ENCODE data around the gene DNAJC11. TPM values are rescaled to one million over a fixed set of nuclear protein-coding genes. Genes with fewer than 3 reads are reported as not detected.
"Not testable (repeated sequence)": the region's sequence is repeated elsewhere in the genome, so short reads cannot be mapped to it uniquely, and the experiment has no call there.

The DNAJC11 gene
- total and polyA plus RNA-seq, 9 donors = 26.9 to 41.0 (median 34.4) TPM

DNA sequence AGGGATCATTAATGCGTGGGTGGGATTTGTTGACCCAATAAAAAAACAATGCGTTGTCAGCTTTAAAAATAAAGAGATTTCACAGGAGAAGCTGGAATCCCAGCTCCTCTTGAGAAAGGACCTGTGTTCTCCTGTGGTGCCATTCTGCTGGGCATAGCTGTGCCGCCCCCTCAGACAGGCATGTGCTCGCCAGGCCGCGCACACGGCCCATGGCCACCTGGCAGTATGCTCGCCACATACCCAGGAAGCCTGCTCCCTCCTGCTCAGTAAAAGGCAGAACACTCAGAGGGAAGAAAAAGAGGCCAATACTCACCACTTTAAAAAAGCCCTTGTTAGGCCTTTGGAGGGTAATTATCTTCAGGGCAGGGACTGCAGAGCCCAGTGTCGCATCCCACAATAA, 63.8 kb downstream of the DNAJC11 start:
- Histone ChIP-seq H3K27me3 (ENCODE audit: control insufficient read depth, insufficient read depth, low read length) (no peaks in the 10 kb centered on the region), H3K27ac (ENCODE audit: low read length) (peak overlapping the region; percentile 54), H3K36me3 (ENCODE audit: control insufficient read depth, insufficient read depth, low read length) (peaks cover 84% of the 10 kb centered on the region), H3K9me3 (replicated peaks; ENCODE audit: control insufficient read depth, low read depth, low read length) (no peaks in the 10 kb centered on the region), H3K4me1 (ENCODE audit: control insufficient read depth, insufficient read depth, low read length) (peaks cover 46% of the 10 kb centered on the region), H3K4me3 (ENCODE audit: low read length) (no peak overlapping the region)
- 71% methylated on average over 6 of the region's 9 CpGs for WGBS (ENCODE audit: insufficient coverage)
- no peak for DNase-seq

DNA sequence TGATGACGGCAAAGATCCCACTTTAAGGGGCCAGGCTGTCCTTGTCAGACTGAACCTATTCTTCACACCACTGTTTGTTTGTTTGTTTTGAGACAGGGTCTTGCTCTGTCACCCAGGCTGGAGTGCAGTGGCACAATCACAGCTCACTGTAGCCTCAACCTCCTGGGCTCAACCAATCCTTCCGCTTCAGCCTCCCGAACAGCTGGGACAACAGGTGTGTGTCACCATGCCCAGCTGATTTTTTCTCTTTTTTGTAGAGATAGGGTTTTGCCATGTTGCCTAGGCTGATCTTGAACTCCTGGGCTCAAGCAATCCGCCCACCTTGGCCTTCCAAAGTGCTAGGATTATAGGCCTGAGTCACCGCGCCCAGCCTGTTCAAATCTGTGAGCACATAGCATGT, 64.8 kb downstream of the DNAJC11 start:
- not testable (repeated sequence) for H3K4me3 ChIP-seq (ENCODE audit: low read length); DNase-seq; H3K27me3 ChIP-seq (ENCODE audit: control insufficient read depth, insufficient read depth, low read length); H3K27ac ChIP-seq (ENCODE audit: low read length); H3K9me3 ChIP-seq (replicated peaks; ENCODE audit: control insufficient read depth, low read depth, low read length)
- WGBS (ENCODE audit: insufficient coverage) = 85% methylated on average over 3 of the region's 6 CpGs
- peaks cover 83% of the 10 kb centered on the region for H3K36me3 ChIP-seq (ENCODE audit: control insufficient read depth, insufficient read depth, low read length)
- H3K4me1 ChIP-seq (ENCODE audit: control insufficient read depth, insufficient read depth, low read length) = peaks cover 56% of the 10 kb centered on the region

DNA sequence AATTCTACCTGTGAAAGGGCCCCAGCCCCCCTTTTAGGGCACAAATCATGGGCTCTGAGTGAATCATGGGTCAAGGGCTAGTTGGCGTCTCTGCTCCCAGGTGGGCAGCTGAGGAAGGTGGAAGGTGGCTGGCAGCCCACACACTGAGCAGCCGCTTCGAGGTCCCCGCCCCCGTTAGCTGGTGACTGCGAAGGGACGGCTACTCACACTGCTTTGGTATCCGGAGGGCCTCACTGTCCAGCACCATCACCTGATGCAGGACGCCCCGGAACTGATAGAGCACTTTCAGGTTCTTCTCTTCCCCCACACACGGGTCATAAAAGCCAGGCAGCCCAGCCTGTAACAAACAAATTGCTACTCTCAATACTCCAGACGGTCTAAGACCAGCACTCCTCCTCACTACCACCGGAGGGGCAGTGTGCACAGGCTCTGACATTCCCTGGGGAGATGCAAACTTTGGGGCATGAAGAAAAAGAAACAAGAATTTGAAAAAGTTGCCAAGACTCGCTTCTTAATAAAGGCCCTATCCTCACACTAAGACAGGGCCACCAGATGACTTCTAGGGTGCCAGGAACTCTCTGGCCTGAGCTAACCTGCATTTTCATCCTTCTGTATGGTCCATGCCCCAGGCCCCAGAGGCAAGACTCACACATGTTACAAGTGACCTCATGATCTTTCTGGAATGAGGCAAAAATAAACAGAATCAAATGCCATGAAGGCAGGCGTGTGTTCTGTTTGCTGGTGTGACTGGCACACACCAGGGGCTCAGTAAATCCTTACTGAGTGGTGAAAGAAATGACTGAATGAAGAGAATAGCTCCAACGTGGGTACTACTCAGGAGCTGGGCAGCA, 65.5 kb downstream of the DNAJC11 start:
- Histone ChIP-seq H3K4me3 (ENCODE audit: low read length) (no peak overlapping the region), H3K36me3 (ENCODE audit: control insufficient read depth, insufficient read depth, low read length) (peaks cover 82% of the 10 kb centered on the region), H3K27ac (ENCODE audit: low read length) (no peak overlapping the region), H3K27me3 (ENCODE audit: control insufficient read depth, insufficient read depth, low read length) (no peaks in the 10 kb centered on the region), H3K4me1 (ENCODE audit: control insufficient read depth, insufficient read depth, low read length) (peaks cover 56% of the 10 kb centered on the region), H3K9me3 (replicated peaks; ENCODE audit: control insufficient read depth, low read depth, low read length) (no peaks in the 10 kb centered on the region)
- WGBS (ENCODE audit: insufficient coverage) = 71% methylated on average over 14 of the region's 16 CpGs
- no peak for DNase-seq

DNA sequence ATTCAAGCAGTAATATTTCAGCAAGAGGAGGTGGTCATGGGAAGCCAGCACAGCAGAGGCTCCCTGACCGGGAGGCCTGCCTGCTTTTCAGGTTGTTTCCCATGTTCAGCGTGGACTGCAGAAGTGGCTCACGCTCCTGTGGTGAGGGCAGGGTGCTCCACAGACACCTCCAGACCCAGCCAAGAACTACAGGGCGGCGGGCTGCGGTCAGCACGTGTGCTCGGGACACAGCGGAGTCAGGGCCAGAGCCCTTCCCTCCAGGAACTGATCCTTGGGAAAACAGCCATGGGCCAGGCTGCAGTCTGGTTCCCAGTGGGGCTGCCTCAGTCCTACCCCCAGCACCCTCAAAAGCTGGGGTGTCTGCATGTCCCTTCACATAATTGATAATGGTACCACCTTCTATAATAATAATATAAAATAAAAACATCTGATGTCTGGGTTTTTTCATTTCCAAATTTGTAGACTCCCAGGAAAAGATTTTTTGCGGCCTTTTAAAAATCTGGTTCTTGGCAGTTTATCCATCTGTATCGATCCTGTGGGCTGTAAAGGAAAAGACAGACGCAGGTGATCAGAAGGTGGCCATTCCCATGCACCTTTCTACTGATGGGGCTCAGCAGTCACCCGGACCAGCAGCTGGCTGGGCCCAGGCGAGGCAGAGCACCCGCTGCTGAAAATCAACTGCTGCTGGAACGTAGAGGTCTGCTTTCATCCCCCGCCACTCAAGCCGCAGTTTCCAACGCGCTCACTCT, 66.3 kb downstream of the DNAJC11 start:
- H3K4me3 ChIP-seq (ENCODE audit: low read length) = no peak overlapping the region
- peaks cover 86% of the 10 kb centered on the region for H3K36me3 ChIP-seq (ENCODE audit: control insufficient read depth, insufficient read depth, low read length)
- peaks cover 56% of the 10 kb centered on the region for H3K4me1 ChIP-seq (ENCODE audit: control insufficient read depth, insufficient read depth, low read length)
- no peaks in the 10 kb centered on the region for H3K9me3 ChIP-seq (replicated peaks; ENCODE audit: control insufficient read depth, low read depth, low read length)
- no peak for DNase-seq
- H3K27me3 ChIP-seq (ENCODE audit: control insufficient read depth, insufficient read depth, low read length) = no peaks in the 10 kb centered on the region
- H3K27ac ChIP-seq (ENCODE audit: low read length) = peak overlapping the region; percentile 47
- WGBS (ENCODE audit: insufficient coverage) = 86% methylated on average over 19 of the region's 20 CpGs

DNA sequence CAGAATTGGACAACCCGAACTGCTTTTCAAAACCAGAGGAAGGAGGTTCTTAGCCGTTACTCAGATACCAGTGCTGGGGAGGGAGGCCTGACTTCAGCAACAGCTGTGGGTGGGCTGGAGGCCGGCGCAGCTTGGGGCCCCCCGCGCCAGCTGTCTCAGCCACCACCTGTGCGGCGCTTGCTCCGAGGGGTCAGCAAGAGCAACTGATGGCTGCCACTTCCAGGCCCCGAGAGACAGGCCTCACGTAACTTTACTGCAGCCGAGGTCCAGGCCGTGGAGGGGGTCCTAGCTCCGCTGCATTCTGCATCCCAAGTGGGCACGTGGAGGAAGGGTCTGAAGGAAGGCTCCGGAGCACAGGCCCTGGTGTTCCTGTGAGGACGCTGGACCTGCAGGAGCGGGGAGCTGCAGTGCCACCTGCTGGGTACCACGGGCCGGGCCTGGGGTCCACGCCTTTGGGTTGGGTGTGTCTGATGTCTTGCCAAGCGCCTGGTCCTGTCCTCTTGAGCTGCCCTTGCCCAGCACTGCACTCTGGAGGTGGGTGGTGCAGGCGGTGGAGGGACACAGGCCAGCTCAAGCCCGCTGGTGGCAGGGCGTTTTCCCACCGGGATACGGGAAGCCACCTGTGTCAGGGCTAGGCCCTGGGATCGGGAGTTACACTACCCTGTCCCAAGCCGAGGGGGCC, 67.1 kb downstream of the DNAJC11 start:
- DNase-seq = peak; percentile 70
- 60% methylated on average over 27 of the region's 29 CpGs for WGBS (ENCODE audit: insufficient coverage)
- Histone ChIP-seq H3K27ac (ENCODE audit: low read length) (peak overlapping the region; percentile 60), H3K9me3 (replicated peaks; ENCODE audit: control insufficient read depth, low read depth, low read length) (no peaks in the 10 kb centered on the region), H3K36me3 (ENCODE audit: control insufficient read depth, insufficient read depth, low read length) (peaks cover 86% of the 10 kb centered on the region), H3K27me3 (ENCODE audit: control insufficient read depth, insufficient read depth, low read length) (no peaks in the 10 kb centered on the region), H3K4me1 (ENCODE audit: control insufficient read depth, insufficient read depth, low read length) (peaks cover 56% of the 10 kb centered on the region), H3K4me3 (ENCODE audit: low read length) (no peak overlapping the region)

GRCh38 chr1:6632588-6633514, 68.8 kb downstream of the DNAJC11 start:
- no peak overlapping the region for H3K4me3 ChIP-seq (ENCODE audit: low read length)
- H3K4me1 ChIP-seq (ENCODE audit: control insufficient read depth, insufficient read depth, low read length) = peaks cover 57% of the 10 kb centered on the region
- 74% methylated on average over 26 of the region's 30 CpGs for WGBS (ENCODE audit: insufficient coverage)
- no peak for DNase-seq
- H3K27me3 ChIP-seq (ENCODE audit: control insufficient read depth, insufficient read depth, low read length) = no peaks in the 10 kb centered on the region
- H3K36me3 ChIP-seq (ENCODE audit: control insufficient read depth, insufficient read depth, low read length) = peaks cover 91% of the 10 kb centered on the region
- no peak overlapping the region for H3K27ac ChIP-seq (ENCODE audit: low read length)
- H3K9me3 ChIP-seq (replicated peaks; ENCODE audit: control insufficient read depth, low read depth, low read length) = no peaks in the 10 kb centered on the region

DNA sequence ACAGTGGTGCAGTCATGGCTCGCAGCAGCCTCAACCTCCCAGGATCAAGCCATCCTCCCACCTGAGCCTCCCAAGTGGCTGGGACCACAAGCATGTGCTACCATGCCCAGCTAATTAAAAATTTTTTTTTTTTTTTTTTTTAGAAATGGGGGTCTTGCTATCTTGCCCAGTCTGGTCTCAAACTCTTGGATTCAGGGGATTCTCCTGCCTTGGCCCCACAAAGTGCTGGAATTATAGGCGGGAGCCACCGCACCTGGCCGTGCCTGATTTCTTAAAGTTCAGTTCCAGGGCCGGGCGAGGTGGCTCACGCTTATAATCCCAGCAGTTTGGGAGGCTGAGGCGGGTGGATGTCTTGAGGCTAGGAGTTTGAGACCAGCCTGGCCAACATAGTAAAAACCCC, 70.6 kb downstream of the DNAJC11 start:
- Histone ChIP-seq H3K36me3 (ENCODE audit: control insufficient read depth, insufficient read depth, low read length) (peaks cover 83% of the 10 kb centered on the region), H3K9me3 (replicated peaks; ENCODE audit: control insufficient read depth, low read depth, low read length) (no peaks in the 10 kb centered on the region), H3K4me1 (ENCODE audit: control insufficient read depth, insufficient read depth, low read length) (peaks cover 62% of the 10 kb centered on the region), H3K4me3 (ENCODE audit: low read length) (no peak overlapping the region), H3K27me3 (ENCODE audit: control insufficient read depth, insufficient read depth, low read length) (no peaks in the 10 kb centered on the region), H3K27ac (ENCODE audit: low read length) (no peak overlapping the region)
- no peak for DNase-seq
- WGBS (ENCODE audit: insufficient coverage) = 80% methylated on average over 1 of the region's 8 CpGs

GRCh38 chr1:6630027-6630426, 71.6 kb downstream of the DNAJC11 start:
- Histone ChIP-seq H3K27me3 (ENCODE audit: control insufficient read depth, insufficient read depth, low read length) (no peaks in the 10 kb centered on the region), H3K36me3 (ENCODE audit: control insufficient read depth, insufficient read depth, low read length) (peaks cover 74% of the 10 kb centered on the region), H3K4me3 (ENCODE audit: low read length) (no peak overlapping the region), H3K4me1 (ENCODE audit: control insufficient read depth, insufficient read depth, low read length) (peaks cover 58% of the 10 kb centered on the region), H3K27ac (ENCODE audit: low read length) (no peak overlapping the region), H3K9me3 (replicated peaks; ENCODE audit: control insufficient read depth, low read depth, low read length) (no peaks in the 10 kb centered on the region)
- no peak for DNase-seq
- 90% methylated on average over 8 of the region's 8 CpGs for WGBS (ENCODE audit: insufficient coverage)

GRCh38 chr1:6628971-6629479, 72.6 kb downstream of the DNAJC11 start:
- Histone ChIP-seq H3K27me3 (ENCODE audit: control insufficient read depth, insufficient read depth, low read length) (no peaks in the 10 kb centered on the region), H3K4me1 (ENCODE audit: control insufficient read depth, insufficient read depth, low read length) (peaks cover 53% of the 10 kb centered on the region), H3K27ac (ENCODE audit: low read length) (no peak overlapping the region), H3K9me3 (replicated peaks; ENCODE audit: control insufficient read depth, low read depth, low read length) (no peaks in the 10 kb centered on the region), H3K4me3 (ENCODE audit: low read length) (no peak overlapping the region), H3K36me3 (ENCODE audit: control insufficient read depth, insufficient read depth, low read length) (peaks cover 68% of the 10 kb centered on the region)
- no peak for DNase-seq
- WGBS (ENCODE audit: insufficient coverage) = 89% methylated on average over 7 of the region's 12 CpGs
